Activated naive CD4-positive, alpha-beta T cell treated with Interleukin-2 at 50 U/mL for 16 hours (primary cell): ENCODE results near the gene TMEM18.

Experiments
- DNase-seq: peaks from one replicate; pipeline ENCODE4 v3.0.0-alpha.2; 2020

TMEM18 gene

DNA sequence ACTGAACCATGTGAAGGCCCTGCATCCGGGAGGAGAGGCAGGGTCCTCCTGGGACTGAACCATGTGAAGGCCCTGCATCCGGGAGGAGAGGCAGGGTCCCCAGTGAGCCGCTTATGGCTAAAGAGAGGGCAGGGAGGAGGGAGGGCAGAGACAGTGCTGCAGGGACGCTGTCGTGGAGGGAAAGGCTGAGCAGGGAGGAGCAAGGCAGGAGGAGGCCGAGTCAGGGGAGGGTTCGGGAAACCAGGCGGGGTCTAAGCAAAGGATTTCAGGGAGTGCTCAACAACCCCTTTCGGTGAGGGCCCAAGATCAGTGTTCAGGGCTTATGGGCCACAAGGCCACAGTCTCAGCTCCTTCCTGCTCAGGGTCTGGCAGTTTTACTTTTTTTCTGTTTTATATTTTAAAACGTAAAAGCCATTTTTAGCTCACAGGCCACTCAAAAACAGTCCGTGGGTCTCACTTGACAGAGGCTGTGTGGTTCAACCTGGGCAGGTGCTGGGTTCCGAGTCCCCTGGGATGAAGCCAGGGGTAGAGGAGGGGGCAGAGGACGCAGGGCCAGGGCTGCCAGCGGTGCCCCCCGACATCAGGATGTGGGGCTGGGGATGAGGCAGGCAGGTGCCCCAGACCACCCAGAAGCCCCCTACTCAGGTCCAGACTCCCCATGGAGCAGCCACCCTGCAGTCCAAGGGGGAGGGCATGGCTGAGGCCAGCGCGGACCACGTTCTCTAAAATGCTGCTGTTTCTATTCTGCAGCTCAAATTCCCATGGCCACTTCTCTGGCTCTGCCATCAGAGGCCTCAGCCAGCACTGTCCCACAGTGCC, 5.2 kb downstream of the TMEM18 start:
- no peak for DNase-seq

DNA sequence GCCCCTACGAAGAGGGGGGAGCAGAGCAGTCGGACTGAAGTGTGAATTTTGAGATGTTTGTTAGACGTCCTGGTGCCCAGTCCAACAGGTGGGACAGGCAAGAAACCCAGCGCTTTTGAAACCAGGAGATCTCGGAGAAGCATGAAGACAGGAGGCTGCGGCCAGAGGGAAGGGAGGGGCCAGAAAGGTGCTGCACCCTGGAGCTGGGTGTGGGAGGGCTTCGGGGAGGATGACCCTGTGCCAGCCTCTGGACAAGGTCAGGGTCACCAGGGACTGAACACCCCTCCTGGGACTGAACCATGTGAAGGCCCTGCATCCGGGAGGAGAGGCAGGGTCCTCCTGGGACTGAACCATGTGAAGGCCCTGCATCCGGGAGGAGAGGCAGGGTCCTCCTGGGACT, 6.1 kb downstream of the TMEM18 start:
- no peak for DNase-seq

DNA sequence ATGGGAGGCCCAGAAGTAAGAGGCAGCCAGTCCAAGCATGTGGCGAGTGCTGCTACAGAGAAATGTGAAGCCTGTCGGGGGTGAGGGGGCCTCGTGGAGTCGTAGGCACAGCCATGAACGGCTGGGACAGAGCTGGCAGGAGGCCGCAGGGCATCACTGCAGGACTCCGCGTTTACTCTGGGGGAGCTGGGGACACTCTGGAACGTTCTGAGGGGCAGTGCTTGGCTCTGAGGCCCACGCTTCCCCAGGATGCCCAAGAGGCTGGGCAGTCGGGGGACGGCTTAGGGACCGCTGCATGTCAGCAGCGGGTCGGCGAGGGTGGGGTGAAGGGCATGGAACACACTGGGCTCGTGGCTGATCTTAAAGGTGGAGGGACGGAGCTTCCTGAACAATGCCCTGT, 6.6 kb downstream of the TMEM18 start:
- DNase-seq: no peak

DNA sequence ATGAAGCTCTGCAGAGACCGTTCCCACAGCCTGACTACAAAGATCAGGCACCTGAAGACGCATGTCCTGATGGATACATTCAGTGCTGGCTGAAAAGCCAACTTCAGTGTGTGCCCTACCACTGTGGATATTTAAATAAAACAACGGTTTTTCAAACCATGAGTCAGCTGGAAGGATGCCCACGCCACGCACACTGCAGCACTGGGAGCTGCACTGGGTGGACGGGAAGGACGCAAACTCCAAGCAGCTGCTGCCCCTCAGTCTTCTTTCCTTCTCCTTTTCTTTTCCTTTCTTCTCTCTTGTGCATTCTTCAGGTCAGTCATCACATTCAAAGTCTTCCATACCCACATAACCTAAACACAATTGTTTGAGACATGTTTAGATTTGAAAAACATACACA, 7.9 kb downstream of the TMEM18 start:
- no peak for DNase-seq

DNA sequence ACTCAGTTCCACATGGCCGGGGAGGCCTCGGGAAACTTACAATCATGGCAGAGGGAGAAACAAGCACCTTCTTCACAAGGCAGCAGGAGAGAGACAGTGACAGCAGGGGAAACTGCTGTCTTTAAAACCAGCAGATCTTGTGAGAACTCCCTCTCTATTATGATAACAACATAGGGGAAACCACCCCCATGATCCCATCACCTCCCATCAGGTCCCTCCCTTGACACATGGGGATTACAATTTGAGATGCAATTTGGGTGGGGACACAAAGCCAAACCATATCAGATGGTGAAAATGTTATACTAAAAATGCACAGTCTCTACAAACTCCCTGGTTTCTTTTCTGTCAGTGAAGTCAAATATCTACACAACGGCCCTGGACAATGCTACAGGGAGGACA, 9.2 kb downstream of the TMEM18 start:
- DNase-seq: no peak

DNA sequence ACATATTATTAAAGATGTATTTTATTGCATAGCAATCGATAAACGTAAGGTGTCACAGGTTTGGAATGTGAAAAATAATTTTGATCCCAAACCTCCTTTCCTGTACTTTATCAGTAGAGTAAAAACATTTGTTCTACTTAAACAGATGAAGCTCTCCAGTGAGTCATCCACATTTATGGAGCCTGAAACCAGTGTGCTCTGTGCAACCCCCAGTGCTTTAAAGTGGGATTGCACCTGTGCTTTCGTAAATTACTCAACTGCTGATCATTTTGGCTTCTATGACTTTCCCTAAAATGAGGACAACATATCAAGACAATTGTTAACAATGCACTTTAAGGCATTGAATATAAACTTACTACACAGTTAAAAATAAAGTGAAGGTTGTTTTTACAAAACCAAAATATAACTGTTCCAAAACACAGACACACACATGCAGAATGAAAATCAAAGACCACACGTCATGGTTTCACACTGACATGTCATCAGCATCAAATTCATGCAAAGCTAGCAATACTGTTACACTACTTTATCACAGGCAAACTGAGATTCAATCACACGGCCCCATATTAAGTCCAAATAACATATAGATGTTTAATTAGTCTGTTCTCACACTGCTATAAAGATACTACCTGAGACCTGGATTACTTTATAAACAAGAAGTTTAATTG, 9.7 kb downstream of the TMEM18 start:
- peak; percentile 18 for DNase-seq

DNA sequence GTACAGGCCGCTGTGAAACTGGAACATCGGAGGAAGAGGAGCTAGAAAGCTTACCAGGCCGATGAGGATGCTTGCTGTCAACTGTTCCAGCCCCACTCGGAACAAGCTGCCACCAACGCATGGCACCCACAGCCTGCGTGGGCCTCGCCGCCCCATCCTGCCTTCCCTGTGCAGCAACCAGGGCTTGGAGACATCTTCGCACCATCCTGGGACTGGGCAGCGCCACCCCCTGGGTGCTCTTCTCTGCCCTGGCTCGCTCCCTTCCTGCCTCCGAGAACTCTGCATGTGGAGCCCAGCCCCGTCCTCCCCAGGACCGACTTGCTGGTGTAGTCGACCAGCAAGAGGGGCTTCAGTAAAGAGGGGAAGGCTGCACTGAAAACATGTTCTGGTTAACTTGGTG, 10.8 kb downstream of the TMEM18 start:
- DNase-seq: no peak

DNA sequence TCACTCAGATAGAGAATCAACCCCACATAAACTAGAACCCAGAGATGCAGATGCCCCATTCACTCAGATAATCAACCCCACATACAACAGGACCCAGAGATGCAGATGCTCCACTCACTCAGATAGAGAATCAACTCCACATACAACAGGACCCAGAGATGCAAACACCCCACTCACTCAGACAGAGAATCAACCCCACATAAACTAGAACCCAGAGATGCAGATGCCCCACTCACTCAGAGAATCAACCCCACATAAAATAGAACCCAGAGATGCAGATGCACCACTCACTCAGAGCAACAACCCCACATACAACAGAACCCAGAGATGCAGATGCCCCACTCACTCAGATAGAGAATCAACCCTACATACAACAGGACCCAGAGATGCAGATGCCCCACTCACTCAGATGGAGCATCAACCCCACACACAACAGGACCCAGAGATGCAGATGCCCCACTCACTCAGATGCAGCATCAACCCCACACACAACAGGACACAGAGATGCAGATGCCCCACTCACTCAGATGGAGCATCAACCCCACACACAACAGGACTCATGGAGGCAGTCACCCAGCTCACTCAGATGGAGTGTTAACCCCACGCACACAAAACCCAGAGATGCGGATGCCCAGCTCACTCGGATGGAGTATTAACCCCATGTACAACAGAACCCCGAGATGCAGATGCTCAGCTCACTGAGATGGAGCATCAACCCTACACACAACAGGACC, 11.7 kb downstream of the TMEM18 start:
- DNase-seq: no peak

DNA sequence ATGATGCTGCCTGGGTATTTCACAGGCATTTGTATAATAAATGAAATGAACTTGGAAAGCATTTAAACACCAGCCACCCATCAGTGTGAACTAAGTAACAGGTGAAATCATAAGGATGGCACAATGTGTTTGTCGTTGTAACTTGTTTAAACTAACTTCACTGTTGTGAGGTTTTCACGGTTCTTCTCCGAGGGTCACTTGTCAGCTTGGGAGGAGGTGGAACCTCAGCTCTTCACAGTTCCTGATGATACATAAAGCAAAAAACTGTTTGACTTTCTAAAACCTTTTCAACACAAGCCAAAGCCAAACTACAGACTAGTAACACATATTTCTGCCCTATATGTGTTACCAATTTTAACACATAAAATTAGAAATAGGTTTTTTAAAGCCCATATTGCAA, 13.1 kb downstream of the TMEM18 start:
- no peak for DNase-seq

DNA sequence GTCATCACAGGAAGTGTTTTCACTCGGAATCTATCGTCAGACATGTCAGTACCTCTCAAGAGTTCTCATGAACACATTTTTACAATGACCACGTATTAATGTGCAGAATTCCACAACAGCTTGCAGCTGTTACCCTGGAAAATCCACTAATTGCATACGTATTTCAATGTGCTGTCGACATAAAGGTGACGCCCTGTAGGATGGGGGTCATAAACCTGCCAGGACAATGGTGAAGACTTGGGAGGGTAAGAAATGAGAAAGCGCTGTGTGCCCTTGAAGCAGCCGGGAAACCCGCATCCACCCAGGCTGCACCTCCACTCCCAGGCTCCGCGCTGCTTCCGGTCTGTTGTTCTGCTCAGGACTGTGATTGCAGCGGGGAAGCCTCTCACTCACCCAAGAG, 14.0 kb downstream of the TMEM18 start:
- no peak for DNase-seq

DNA sequence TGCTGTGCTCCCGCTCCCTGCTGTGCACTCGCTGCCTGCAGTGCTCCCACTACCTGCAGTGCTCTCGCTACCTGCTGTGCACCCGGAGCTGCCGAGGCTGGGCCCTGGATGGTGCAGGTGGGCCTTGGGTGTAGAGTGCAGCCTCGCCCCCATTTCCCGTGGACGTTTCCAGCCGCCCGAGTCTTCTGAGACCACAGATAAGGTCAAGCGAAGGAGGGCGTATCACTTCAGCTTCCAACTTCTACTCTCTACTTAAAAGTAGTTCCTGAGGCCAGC, 15.9 kb downstream of the TMEM18 start:
- DNase-seq: no peak

DNA sequence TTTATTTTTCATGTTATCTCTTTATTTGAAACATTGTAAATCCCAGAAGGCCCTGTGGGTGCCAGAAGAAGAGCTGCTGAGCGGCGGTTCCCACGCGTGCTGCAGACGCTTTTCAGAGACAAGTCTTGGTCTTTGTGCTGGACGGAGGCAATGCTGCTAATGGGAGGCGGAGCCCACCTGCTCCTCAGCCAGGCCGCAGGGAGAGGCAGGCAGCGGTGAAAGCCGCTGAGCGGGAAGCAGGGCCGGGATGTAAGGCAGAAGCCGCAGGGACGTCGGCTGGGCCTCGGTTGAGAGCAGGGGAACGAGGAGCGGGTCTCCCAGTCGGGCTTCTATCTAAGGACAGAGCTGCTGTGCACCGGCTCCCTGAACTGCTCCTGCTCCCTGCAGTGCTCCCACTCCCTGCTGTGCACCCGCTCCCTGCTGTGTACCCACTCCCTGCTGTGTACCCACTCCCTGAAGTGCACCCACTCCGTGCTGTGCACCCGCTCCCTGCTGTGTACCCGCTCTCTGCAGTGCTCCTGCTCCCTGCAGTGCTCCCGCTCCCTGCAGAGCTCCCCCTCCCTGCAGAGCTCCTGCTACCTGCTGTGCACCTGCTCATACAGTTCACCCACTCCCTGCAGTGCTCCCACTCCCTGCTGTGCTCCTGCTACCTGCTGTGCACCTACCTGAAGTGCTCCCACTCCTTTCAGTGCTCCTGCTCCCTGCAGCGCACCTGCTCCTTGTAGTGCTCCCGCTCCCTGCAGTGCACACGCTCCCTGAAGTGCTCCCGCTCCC, 16.4 kb downstream of the TMEM18 start:
- no peak for DNase-seq

DNA sequence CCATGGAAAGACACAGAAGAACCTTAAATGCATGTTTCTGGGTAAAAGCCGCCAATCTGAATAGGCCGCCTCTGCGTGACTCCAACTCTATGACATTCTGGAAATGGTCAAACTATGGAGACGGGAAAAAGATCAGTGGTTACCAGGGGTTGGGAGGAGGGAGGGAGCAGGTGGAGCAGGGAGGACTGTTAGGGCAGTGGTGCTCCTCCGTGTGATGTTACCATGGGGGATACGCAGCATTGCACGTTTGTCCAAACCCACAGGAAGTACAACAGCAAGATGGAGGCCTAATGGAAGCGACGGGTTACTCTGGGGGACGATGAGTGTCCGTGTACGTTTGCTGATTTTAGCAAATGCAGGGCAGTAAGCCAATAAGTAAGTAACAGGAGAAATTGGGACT, 17.2 kb downstream of the TMEM18 start:
- no peak for DNase-seq

DNA sequence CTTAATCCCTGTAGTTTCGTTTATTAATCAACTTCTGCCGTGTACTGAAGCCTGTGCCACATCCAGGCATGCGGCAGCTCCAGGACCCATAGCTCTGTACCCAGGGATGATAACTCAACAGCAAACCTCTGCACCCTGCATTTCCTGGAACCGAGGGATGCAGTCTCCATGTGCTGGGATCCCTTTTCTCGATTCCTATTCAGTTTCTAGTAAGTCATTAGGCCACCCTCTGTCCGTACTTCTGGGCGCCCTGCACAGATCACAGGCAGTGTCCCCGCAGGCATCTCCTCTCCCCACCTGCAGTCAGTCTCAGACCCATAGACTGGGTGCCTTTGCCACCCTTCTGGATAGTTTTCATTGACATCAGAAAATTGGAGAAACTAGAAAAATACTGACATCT, 18.8 kb downstream of the TMEM18 start:
- DNase-seq: no peak

DNA sequence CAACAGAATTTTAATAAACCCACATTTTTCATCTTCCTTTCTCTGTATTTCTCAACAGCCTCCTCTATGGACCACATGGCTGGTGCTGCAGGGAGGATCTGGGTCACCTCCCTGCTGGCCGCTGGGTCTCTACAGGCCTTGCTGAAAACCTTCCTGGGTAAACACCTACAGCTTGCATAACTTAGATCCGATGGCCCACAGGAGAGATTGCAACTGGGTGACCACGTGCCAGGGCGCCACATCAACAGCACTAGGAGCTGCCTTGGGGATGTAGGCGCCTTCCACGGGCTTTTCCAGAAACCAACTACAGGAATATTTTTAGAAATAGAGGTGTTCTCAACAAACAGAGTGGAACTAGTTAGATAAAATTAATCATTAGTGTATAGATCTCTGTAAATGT, 19.4 kb downstream of the TMEM18 start:
- DNase-seq: no peak

DNA sequence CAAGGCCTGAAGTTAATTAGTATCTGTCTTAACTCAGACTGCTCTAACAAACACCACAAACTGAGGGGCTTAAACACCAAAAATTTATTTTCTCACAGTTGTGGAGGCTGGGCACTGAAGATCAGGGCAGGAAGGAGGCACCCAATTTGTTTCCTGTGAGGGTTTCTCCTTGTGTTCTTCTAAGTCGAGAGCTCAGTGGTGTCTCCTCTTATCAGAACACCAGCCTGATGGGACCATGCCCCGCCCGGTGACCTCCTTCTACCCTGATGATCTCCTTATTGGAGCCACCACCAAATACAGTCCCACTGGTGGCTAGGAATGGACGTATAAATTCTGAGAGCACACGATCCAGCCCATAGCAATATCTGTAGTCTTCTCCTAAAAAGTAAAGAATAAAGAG, 20.5 kb downstream of the TMEM18 start:
- no peak for DNase-seq

DNA sequence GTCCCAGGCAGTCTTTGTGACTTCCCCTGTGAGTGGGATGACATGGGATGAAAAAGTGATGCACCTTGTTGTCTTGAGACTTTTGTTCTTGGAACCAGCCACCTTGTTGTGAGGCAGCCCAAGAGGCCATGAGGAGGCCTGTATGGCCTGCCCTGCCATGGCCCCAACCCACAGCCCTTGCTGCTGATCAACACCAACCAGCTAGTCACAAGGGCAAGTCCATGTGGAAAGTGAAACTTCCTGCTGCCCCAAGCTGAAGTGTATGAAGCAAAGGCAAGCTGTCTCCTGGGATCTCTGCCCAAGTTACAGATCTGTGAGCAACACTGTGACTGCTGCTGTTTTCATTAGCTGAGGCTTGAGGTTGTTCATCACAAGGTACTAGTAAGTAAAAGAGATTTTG, 21.6 kb downstream of the TMEM18 start:
- DNase-seq: no peak

DNA sequence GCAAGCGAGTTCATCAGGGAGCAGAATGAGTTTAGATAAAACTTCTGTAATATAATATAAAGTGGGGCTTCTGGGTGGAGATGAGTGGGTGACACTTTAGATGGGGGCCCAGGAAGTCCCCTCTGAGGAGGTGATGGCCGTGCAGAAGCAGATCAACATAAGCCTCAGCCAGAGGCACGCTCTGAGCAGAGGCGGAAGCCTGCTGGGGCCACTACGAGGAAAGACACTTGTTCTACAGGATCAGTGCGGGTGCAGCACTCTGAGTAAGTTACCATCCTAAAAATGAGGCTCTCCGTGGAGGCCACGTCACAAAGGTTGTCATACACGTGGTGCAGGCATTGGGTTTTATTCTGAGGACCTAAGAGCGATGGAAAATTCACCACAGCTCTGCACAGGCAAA, 22.3 kb downstream of the TMEM18 start:
- DNase-seq: no peak

DNA sequence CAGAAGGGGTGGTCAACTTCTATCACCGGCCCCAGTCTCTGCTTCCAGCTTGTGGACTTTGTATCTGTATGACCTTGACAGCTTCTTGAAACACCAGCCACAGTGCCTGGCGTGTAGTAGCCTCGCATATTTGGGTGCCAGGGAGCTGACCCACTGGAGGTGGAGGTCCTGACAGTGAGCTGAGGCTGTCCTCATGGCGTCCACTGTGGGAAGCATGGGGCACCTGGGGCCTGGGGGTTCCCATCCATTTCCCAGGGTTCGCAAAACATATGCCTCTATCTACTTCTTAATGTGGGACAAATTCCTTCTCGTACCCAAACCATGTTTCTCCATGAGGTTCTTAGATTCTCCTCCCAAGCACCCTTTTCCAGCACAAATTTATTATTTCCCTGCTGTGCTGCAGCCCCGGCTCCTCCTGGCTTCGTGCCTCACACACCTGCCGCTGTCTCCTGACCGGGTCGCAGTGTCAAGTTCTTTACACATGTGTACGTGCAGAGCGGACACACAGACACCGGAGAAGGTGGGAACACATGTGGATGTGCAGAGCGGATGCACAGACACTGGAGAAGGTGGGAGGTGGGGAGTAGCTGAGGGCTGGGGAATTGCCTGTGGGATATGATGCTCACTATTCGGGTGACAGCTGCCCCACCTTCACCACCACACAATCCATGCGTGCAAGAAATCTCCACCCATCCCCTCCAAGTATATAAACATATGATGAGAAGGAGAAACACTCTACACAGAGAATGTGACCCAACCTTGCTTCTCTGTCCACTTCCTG, 23.4 kb downstream of the TMEM18 start:
- DNase-seq: no peak

DNA sequence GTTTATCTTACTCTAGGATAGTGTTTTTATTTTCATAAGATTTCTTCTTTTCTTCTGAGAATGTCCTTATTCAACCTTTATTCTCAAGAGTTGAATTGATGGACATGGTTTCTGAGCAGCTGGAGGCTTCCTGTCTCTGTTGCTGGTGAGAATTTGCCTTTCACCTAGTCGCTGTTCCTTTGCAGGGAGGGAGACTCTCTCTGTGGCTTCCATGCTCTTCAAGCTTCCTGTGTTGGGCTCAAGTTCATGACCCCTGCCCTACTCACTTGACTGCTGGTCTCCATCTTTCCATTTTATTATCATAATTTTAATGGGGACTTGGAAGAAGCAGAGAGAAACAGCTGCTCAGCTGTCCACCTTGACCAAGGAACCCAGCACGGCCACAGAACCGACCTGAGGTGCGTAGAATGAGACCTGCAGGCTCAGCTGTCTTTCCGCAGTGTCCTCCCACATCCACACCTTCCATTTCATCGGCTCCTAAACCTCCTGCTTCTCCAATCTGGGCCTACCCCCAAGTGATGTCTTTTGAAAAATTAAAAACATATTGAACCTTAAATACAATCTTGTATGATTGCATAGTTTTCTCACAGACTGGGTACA, 24.2 kb downstream of the TMEM18 start:
- DNase-seq: no peak

DNA sequence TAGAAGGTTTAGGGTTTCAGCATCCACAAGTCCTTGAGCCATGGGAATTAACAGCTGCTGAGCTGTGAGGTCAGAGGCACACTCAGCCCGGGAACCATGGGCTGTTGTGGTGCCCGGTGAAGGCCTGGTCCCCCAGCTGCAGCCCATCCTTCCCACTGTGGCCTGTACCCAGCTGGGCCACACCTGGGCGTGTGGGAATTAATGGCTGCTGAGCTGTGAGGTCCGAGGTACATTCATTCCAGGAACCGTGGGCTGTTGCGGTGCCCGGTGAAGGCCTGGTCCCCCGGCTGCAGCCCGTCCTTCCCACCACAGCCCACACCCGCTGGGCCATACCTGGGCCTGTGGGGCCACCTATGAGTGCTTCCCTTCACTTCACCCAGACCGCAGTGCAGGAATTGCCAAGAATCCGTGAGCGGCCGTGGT, 25.2 kb downstream of the TMEM18 start:
- no peak for DNase-seq
